ENCODE results near the gene HAO1. TPM values are rescaled to one million over a fixed set of nuclear protein-coding genes. Genes with fewer than 3 reads are reported as not detected.

Gene HAO1
- total and polyA plus RNA-seq, 2 of the 13 experiments (the other 11 are each of a cell fraction or from before 2014, with no cell fraction given): 0.03 TPM; not detected in 1

DNA sequence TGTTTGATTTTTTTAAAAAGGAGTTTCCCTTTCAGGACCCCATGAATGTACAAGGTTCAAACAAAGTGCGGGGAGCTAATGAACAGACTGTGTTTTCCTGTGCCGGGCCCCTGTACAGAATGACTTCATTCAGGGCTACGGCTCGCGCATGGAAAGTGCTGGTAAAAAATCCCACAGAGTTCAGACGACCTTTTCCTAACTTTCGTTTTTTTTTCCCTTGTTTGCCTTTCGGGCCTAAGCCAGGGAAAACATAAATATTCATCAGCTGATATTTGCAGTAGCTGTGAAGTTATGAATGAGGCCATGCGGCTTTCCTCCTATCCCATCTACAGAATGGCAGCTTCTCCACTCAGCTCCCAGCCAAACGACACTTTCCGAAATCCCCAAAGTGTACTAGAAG lies 74.0 kb downstream of the HAO1 start (continued):
- TF ChIP-seq, protein P1, sequence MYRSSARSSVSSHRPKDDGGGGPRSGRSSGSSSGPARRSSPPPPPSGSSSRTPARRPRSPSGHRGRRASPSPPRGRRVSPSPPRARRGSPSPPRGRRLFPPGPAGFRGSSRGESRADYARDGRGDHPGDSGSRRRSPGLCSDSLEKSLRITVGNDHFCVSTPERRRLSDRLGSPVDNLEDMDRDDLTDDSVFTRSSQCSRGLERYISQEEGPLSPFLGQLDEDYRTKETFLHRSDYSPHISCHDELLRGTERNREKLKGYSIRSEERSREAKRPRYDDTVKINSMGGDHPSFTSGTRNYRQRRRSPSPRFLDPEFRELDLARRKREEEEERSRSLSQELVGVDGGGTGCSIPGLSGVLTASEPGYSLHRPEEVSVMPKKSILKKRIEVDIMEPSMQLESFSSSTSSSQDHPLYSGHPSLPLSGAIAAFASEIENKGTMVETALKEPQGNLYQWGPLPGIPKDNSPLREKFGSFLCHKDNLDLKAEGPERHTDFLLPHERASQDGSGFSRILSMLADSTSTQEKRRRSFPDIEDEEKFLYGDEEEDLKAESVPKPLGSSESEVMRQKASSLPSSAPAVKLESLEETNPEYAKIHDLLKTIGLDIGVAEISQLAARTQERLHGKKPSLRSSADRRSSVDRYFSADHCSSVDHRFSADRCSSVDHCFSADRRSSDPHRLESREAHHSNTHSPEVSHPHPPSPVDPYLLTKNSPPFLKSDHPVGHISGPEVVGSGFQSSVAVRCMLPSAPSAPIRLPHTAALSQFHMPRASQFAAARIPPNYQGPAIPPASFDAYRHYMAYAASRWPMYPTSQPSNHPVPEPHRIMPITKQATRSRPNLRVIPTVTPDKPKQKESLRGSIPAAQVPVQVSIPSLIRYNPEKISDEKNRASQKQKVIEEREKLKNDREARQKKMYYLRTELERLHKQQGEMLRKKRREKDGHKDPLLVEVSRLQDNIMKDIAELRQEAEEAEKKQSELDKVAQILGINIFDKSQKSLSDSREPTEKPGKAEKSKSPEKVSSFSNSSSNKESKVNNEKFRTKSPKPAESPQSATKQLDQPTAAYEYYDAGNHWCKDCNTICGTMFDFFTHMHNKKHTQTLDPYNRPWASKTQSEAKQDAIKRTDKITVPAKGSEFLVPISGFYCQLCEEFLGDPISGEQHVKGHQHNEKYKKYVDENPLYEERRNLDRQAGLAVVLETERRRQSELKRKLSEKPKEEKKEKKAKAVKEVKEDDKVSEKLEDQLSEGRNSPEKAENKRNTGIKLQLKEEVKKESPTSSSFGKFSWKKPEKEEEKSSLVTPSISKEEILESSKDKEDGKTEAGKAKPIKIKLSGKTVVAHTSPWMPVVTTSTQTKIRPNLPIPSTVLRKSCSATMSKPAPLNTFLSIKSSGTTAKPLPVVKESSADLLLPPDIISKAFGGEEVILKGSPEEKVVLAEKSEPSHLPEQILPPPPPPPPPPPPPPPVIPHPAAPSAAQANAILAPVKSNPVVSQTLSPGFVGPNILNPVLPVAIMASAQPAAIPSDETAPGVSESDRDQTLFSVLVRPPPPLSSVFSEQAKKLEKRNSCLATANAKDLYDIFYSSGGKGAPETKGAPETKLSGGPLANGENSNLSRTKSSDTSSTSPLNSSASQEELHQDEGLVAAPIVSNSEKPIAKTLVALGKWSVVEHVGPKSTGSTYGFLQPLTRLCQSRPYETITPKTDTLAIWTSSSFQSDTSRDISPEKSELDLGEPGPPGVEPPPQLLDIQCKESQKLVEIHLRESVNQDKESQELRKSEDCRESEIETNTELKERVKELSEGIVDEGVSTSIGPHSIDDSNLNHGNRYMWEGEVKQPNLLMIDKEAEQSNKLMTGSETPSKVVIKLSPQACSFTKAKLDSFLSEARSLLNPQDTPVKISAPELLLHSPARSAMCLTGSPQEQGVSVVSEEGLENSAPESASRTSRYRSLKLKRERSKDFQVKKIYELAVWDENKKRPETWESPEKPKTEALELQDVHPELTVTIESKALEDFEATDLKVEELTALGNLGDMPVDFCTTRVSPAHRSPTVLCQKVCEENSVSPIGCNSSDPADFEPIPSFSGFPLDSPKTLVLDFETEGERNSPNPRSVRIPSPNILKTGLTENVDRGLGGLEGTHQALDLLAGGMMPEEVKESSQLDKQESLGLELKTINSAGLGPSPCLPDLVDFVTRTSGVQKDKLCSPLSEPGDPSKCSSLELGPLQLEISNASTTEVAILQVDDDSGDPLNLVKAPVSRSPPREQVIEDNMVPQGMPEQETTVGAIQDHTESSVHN (CRISPR knock-in tag; IDR thresholded peaks at IDR 0.05): no peak
- TF ChIP-seq, protein P2, sequence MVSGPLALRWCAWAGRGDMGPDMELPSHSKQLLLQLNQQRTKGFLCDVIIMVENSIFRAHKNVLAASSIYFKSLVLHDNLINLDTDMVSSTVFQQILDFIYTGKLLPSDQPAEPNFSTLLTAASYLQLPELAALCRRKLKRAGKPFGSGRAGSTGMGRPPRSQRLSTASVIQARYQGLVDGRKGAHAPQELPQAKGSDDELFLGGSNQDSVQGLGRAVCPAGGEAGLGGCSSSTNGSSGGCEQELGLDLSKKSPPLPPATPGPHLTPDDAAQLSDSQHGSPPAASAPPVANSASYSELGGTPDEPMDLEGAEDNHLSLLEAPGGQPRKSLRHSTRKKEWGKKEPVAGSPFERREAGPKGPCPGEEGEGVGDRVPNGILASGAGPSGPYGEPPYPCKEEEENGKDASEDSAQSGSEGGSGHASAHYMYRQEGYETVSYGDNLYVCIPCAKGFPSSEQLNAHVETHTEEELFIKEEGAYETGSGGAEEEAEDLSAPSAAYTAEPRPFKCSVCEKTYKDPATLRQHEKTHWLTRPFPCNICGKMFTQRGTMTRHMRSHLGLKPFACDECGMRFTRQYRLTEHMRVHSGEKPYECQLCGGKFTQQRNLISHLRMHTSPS (CRISPR knock-in tag; IDR thresholded peaks at IDR 0.05; ENCODE audit: low read depth): no peak
- TF ChIP-seq SOX6 (IDR thresholded peaks at IDR 0.05): no peak
- peak; percentile 35; the same call in 1 of the 2 replicates for TF ChIP-seq SOX6 (CRISPR knock-in tag; IDR thresholded peaks at IDR 0.05)
- TF ChIP-seq, protein P3, sequence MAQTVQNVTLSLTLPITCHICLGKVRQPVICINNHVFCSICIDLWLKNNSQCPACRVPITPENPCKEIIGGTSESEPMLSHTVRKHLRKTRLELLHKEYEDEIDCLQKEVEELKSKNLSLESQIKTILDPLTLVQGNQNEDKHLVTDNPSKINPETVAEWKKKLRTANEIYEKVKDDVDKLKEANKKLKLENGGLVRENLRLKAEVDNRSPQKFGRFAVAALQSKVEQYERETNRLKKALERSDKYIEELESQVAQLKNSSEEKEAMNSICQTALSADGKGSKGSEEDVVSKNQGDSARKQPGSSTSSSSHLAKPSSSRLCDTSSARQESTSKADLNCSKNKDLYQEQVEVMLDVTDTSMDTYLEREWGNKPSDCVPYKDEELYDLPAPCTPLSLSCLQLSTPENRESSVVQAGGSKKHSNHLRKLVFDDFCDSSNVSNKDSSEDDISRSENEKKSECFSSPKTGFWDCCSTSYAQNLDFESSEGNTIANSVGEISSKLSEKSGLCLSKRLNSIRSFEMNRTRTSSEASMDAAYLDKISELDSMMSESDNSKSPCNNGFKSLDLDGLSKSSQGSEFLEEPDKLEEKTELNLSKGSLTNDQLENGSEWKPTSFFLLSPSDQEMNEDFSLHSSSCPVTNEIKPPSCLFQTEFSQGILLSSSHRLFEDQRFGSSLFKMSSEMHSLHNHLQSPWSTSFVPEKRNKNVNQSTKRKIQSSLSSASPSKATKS (CRISPR knock-in tag; IDR thresholded peaks at IDR 0.05): no peak
- TF ChIP-seq ZNF746 (CRISPR knock-in tag; IDR thresholded peaks at IDR 0.05): no peak
- TF ChIP-seq TBX2 (CRISPR knock-in tag; IDR thresholded peaks at IDR 0.05; ENCODE audit: borderline replicate concordance): no peak
- TF ChIP-seq RBFOX2 (IDR thresholded peaks at IDR 0.05; ENCODE audit: low read depth, low read length): no peak
- TF ChIP-seq ZNF83 (CRISPR knock-in tag; IDR thresholded peaks at IDR 0.05; ENCODE audit: borderline replicate concordance): no peak
- TF ChIP-seq ZNF382 (CRISPR knock-in tag; IDR thresholded peaks at IDR 0.05; ENCODE audit: borderline replicate concordance): no peak
- TF ChIP-seq, protein P4, sequence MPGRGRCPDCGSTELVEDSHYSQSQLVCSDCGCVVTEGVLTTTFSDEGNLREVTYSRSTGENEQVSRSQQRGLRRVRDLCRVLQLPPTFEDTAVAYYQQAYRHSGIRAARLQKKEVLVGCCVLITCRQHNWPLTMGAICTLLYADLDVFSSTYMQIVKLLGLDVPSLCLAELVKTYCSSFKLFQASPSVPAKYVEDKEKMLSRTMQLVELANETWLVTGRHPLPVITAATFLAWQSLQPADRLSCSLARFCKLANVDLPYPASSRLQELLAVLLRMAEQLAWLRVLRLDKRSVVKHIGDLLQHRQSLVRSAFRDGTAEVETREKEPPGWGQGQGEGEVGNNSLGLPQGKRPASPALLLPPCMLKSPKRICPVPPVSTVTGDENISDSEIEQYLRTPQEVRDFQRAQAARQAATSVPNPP (CRISPR knock-in tag; IDR thresholded peaks at IDR 0.05): no peak
- TF ChIP-seq, protein P5, sequence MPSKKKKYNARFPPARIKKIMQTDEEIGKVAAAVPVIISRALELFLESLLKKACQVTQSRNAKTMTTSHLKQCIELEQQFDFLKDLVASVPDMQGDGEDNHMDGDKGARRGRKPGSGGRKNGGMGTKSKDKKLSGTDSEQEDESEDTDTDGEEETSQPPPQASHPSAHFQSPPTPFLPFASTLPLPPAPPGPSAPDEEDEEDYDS (CRISPR knock-in tag; IDR thresholded peaks at IDR 0.05): no peak
- TF ChIP-seq NFIC (IDR thresholded peaks at IDR 0.05; ENCODE audit: low read length): no peak
- TF ChIP-seq ATM (IDR thresholded peaks at IDR 0.05; ENCODE audit: borderline replicate concordance): no peak
- TF ChIP-seq FOXP1 (IDR thresholded peaks at IDR 0.05): no peak
- peak; percentile 31; the same call in 1 of the 2 replicates for TF ChIP-seq FOXP1 (CRISPR knock-in tag; IDR thresholded peaks at IDR 0.05)
- no peak for TF ChIP-seq HMG20A (CRISPR knock-in tag; IDR thresholded peaks at IDR 0.05; ENCODE audit: borderline replicate concordance)
- no peak for TF ChIP-seq ZFX (CRISPR knock-in tag; IDR thresholded peaks at IDR 0.05; ENCODE audit: low read depth)
